Loucy (cell line): ENCODE results near the gene NDC80.

Source experiments
- H2AFZ ChIP-seq: fragments of 200-600 bp; sonication (generic); 2 replicates; pipeline ENCODE4 v1.6.0; 2016; ENCODE audit warnings: antibody characterized with exemption, mild to moderate bottlenecking, low read length, moderate library complexity
- H3F3A ChIP-seq: fragments of 200-600 bp; 2 replicates; pipeline ENCODE4 v1.6.0; 2016; ENCODE audit warnings: antibody characterized with exemption, low read depth, mild to moderate bottlenecking
- H3K27me3 ChIP-seq: fragments of 200-600 bp; sonication (generic); 2 replicates; pipeline ENCODE4 v1.6.1; 2014; ENCODE audit warnings: low read length, mild to moderate bottlenecking; ENCODE audit not compliant: insufficient read depth, poor library complexity, severe bottlenecking
- H3K36me3 ChIP-seq: fragments of 200-600 bp; sonication (generic); 2 replicates; pipeline ENCODE4 v1.6.1; 2016; ENCODE audit warnings: low read length; ENCODE audit not compliant: insufficient read depth
- H3K4me1 ChIP-seq: fragments of 200-600 bp; sonication (generic); 2 replicates; pipeline ENCODE4 v1.5.1; 2014; ENCODE audit warnings: low read length, mild to moderate bottlenecking; ENCODE audit not compliant: insufficient read depth, poor library complexity, severe bottlenecking
- H3K4me2 ChIP-seq: fragments of 200-600 bp; sonication (generic); 2 replicates; pipeline ENCODE4 v1.6.0; 2014; ENCODE audit warnings: antibody characterized with exemption, low read length, low read depth, mild to moderate bottlenecking; ENCODE audit not compliant: poor library complexity, severe bottlenecking
- H3K4me3 ChIP-seq: fragments of 200-600 bp; sonication (generic); 2 replicates; pipeline ENCODE4 v1.5.1; 2014; ENCODE audit warnings: low read length, mild to moderate bottlenecking, mixed read lengths; ENCODE audit not compliant: poor library complexity, severe bottlenecking
- H3K79me2 ChIP-seq: fragments of 200-600 bp; sonication (generic); 2 replicates; pipeline ENCODE4 v1.6.1; 2014; ENCODE audit warnings: low read length; ENCODE audit not compliant: insufficient read depth
- H3K9ac ChIP-seq: fragments of 200-600 bp; sonication (generic); 2 replicates; pipeline ENCODE4 v1.6.0; 2014; ENCODE audit warnings: mild to moderate bottlenecking, low read depth, low read length, moderate library complexity; ENCODE audit not compliant: poor library complexity, severe bottlenecking
- H3K9me2 ChIP-seq: fragments of 200-600 bp; sonication (generic); replicated peaks from 2 replicates; pipeline ENCODE4 v1.6.1; 2016; ENCODE audit warnings: low read depth, low read length, mixed read lengths
- H3K9me3 ChIP-seq: fragments of 200-600 bp; sonication (generic); 2 replicates; pipeline ENCODE4 v1.6.1; 2014; ENCODE audit warnings: mild to moderate bottlenecking, antibody characterized with exemption, low read length, low read depth; ENCODE audit not compliant: insufficient read depth
- H4K20me1 ChIP-seq: fragments of 200-600 bp; sonication (generic); 2 replicates; pipeline ENCODE4 v1.6.0; 2014; ENCODE audit warnings: antibody characterized with exemption, low read length, mild to moderate bottlenecking; ENCODE audit not compliant: insufficient read depth, poor library complexity, severe bottlenecking
- EZH2phosphoT487 ChIP-seq: fragments of 200-600 bp; IDR thresholded peaks from 2 replicates; pipeline ENCODE4 v1.6.1; 2018; ENCODE audit warnings: antibody characterized with exemption, mild to moderate bottlenecking, moderate library complexity, borderline replicate concordance
- TF ChIP-seq, protein P1 (sequence below): fragments of 200-600 bp; sonication (generic); conservative IDR thresholded peaks from 2 replicates; pipeline ENCODE4 v1.5.1; 2014; ENCODE audit warnings: mild to moderate bottlenecking, antibody characterized with exemption, low read length

Gene NDC80

GRCh38 chr18:2644535-2644934 lies 73.2 kb downstream of the NDC80 start:
- H3K9me3 ChIP-seq, result no peaks in the 10 kb centered on the region
- H3K27me3 ChIP-seq, result no peaks in the 10 kb centered on the region
- H3K4me1 ChIP-seq, result peaks cover 7% of the 10 kb centered on the region
- no peak overlapping the region for H3K4me2 ChIP-seq
- no peak for TF ChIP-seq EZH2phosphoT487
- TF ChIP-seq, protein P1, sequence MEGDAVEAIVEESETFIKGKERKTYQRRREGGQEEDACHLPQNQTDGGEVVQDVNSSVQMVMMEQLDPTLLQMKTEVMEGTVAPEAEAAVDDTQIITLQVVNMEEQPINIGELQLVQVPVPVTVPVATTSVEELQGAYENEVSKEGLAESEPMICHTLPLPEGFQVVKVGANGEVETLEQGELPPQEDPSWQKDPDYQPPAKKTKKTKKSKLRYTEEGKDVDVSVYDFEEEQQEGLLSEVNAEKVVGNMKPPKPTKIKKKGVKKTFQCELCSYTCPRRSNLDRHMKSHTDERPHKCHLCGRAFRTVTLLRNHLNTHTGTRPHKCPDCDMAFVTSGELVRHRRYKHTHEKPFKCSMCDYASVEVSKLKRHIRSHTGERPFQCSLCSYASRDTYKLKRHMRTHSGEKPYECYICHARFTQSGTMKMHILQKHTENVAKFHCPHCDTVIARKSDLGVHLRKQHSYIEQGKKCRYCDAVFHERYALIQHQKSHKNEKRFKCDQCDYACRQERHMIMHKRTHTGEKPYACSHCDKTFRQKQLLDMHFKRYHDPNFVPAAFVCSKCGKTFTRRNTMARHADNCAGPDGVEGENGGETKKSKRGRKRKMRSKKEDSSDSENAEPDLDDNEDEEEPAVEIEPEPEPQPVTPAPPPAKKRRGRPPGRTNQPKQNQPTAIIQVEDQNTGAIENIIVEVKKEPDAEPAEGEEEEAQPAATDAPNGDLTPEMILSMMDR, result no peak
- no peaks in the 10 kb centered on the region for H3K36me3 ChIP-seq
- no peak overlapping the region for H2AFZ ChIP-seq
- H4K20me1 ChIP-seq, result no peaks in the 10 kb centered on the region
- no peak overlapping the region for H3K4me3 ChIP-seq
- H3F3A ChIP-seq, result no peaks in the 10 kb centered on the region
- no peak overlapping the region for H3K9ac ChIP-seq
- H3K9me2 ChIP-seq, result no peaks in the 10 kb centered on the region
- H3K79me2 ChIP-seq, result no peaks in the 10 kb centered on the region

DNA sequence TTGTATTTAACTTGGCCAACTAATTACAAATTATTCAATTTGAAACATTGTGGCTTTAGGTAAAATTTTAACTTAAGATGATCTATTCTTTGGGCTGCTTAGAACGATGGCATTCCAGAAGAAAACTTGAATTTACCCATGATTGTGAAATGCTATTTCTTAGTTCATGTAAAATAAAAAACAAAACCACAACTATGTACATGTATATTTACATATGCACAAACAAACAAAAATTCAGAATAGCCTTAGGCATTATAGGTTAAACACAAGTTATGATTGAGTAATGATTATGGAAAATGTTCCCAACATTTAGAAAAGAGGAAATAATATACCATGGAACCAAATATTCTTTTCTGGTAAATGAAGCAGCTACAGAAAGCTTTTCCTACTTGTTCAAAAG lies 80.6 kb downstream of the NDC80 start:
- Histone ChIP-seq H2AFZ (no peak overlapping the region), H3K27me3 (no peaks in the 10 kb centered on the region), H3K36me3 (no peaks in the 10 kb centered on the region), H4K20me1 (peaks cover 12% of the 10 kb centered on the region), H3K4me2 (no peak overlapping the region), H3K4me1 (peaks cover 9% of the 10 kb centered on the region), H3K4me3 (no peak overlapping the region), H3F3A (no peaks in the 10 kb centered on the region), H3K9me3 (no peaks in the 10 kb centered on the region), H3K79me2 (peaks cover 11% of the 10 kb centered on the region), H3K9ac (no peak overlapping the region), H3K9me2 (no peaks in the 10 kb centered on the region)
- TF ChIP-seq EZH2phosphoT487, result no peak
- TF ChIP-seq, protein P1, result no peak

- no peak for TF ChIP-seq EZH2phosphoT487
- TF ChIP-seq, protein P1, result no peak
- no peaks in the 10 kb centered on the region for H3K27me3 ChIP-seq
- no peak overlapping the region for H3K9ac ChIP-seq
These were observed 82.1 kb downstream of the NDC80 start for GRCh38 chr18:2653467-2653866.

More at GRCh38 chr18:2653467-2653866, 82.1 kb downstream of the NDC80 start:
- H3K9me2 ChIP-seq, result no peaks in the 10 kb centered on the region
- H3F3A ChIP-seq, result no peaks in the 10 kb centered on the region
- no peak overlapping the region for H3K4me2 ChIP-seq
- H3K4me1 ChIP-seq, result peaks cover 16% of the 10 kb centered on the region
- H2AFZ ChIP-seq, result no peak overlapping the region
- peaks cover 26% of the 10 kb centered on the region for H3K79me2 ChIP-seq
- H4K20me1 ChIP-seq, result peaks cover 27% of the 10 kb centered on the region
- H3K9me3 ChIP-seq, result no peaks in the 10 kb centered on the region
- H3K36me3 ChIP-seq, result no peaks in the 10 kb centered on the region
- H3K4me3 ChIP-seq, result no peak overlapping the region
